Trophoblast cell (in vitro differentiated cells and primary cell): ENCODE results near the gene HCRTR1.
A peak's percentile ranks its signal among the peaks of the same experiment; 100 is the strongest.

Experiments
- DNase-seq, 2 donors: peaks; one replicate each; pipeline ENCODE4 v3.0.0-alpha.2; 2016
- H2AFZ ChIP-seq: 2 replicates; pipeline ENCODE4 v1.6.1; 2013; ENCODE audit warnings: low read length, moderate library complexity, mild to moderate bottlenecking; ENCODE audit not compliant: insufficient read depth, poor library complexity
- H2AK5ac ChIP-seq: 2 replicates; pipeline ENCODE4 v1.6.1; 2013; ENCODE audit warnings: mild to moderate bottlenecking, low read length
- H2BK120ac ChIP-seq: 2 replicates; pipeline ENCODE4 v1.6.1; 2013; ENCODE audit warnings: low read length, mild to moderate bottlenecking, moderate library complexity; ENCODE audit not compliant: insufficient read depth, poor library complexity
- H2BK12ac ChIP-seq: 2 replicates; pipeline ENCODE4 v1.6.1; 2013; ENCODE audit warnings: mild to moderate bottlenecking, low read length, moderate library complexity
- H2BK5ac ChIP-seq: 2 replicates; pipeline ENCODE4 v1.6.1; 2013; ENCODE audit warnings: low read length, low read depth, moderate library complexity, mild to moderate bottlenecking; ENCODE audit not compliant: poor library complexity
- H3K14ac ChIP-seq: 2 replicates; pipeline ENCODE4 v1.6.1; 2013; ENCODE audit warnings: mild to moderate bottlenecking, low read length
- H3K18ac ChIP-seq: 2 replicates; pipeline ENCODE4 v1.6.1; 2013; ENCODE audit warnings: mild to moderate bottlenecking, low read length
- H3K23ac ChIP-seq: 2 replicates; pipeline ENCODE4 v1.6.1; 2013; ENCODE audit warnings: low read length
- H3K27ac ChIP-seq: 2 replicates; pipeline ENCODE4 v1.5.1; 2013; ENCODE audit warnings: low read depth, mild to moderate bottlenecking, inconsistent platforms, low read length, moderate library complexity
- H3K27me3 ChIP-seq: 2 replicates; pipeline ENCODE4 v1.6.1; 2013; ENCODE audit warnings: inconsistent platforms, mild to moderate bottlenecking, low read length, moderate library complexity; ENCODE audit not compliant: insufficient read depth
- H3K36me3 ChIP-seq, 2 experiments: 1 replicate in 1 of 2; 2 replicates in 1 of 2; pipeline ENCODE4 v1.6.1; 2013; ENCODE audit warnings: low read length in 2 of 2, mild to moderate bottlenecking in 2 of 2, moderate library complexity in 1 of 2; ENCODE audit not compliant: insufficient read depth in 2 of 2, control insufficient read depth in 1 of 2
- H3K4ac ChIP-seq: 2 replicates; pipeline ENCODE4 v1.6.1; 2013; ENCODE audit warnings: low read depth, mild to moderate bottlenecking, low read length, moderate library complexity
- H3K4me1 ChIP-seq, 2 experiments: 1 replicate in 1 of 2; 2 replicates in 1 of 2; pipeline ENCODE4 v1.6.1; 2013; ENCODE audit warnings: low read length in 2 of 2, mild to moderate bottlenecking in 2 of 2, moderate library complexity in 1 of 2; ENCODE audit not compliant: insufficient read depth in 2 of 2, control insufficient read depth in 1 of 2
- H3K4me2 ChIP-seq: 2 replicates; pipeline ENCODE4 v1.6.1; 2013; ENCODE audit warnings: inconsistent platforms, mild to moderate bottlenecking, low read length, moderate library complexity
- H3K4me3 ChIP-seq: 2 replicates; pipeline ENCODE4 v1.5.1; 2013; ENCODE audit warnings: mild to moderate bottlenecking, low read depth, low read length, inconsistent platforms
- H3K79me1 ChIP-seq: one replicate; pipeline ENCODE4 v1.6.1; 2013; ENCODE audit warnings: low read length
- H3K79me2 ChIP-seq: 2 replicates; pipeline ENCODE4 v1.6.1; 2013; ENCODE audit warnings: low read length, mild to moderate bottlenecking; ENCODE audit not compliant: control insufficient read depth, insufficient read depth, poor library complexity
- H3K9ac ChIP-seq: 2 replicates; pipeline ENCODE4 v1.6.1; 2013; ENCODE audit warnings: mild to moderate bottlenecking, low read length
- H3K9me3 ChIP-seq: 2 replicates; pipeline ENCODE4 v1.6.1; 2013; ENCODE audit warnings: low read depth, mild to moderate bottlenecking, control low read depth, inconsistent platforms, low read length; ENCODE audit not compliant: insufficient read depth
- H4K12ac ChIP-seq: 2 replicates; pipeline ENCODE4 v1.6.1; 2013; ENCODE audit warnings: low read depth, mild to moderate bottlenecking, low read length, moderate library complexity
- H4K8ac ChIP-seq: 2 replicates; pipeline ENCODE4 v1.6.1; 2013; ENCODE audit warnings: low read depth, mild to moderate bottlenecking, low read length, moderate library complexity
- H4K91ac ChIP-seq: one replicate; pipeline ENCODE4 v1.6.1; 2013; ENCODE audit warnings: low read depth, mild to moderate bottlenecking, low read length, moderate library complexity
- WGBS: extraction: QIAGEN DNeasy Blood & Tissue Kit; methylation state at CpG from one replicate; pipeline ENCODE4 v1.1.7; 2013; ENCODE audit warnings: missing lambda C conversion rate; ENCODE audit not compliant: insufficient read length, insufficient coverage; ENCODE audit errors: extremely low coverage; 5-methylcytosine and 5-hydroxymethylcytosine counted together

HCRTR1 gene

GRCh38 chr1:31653717-31654473 lies 36.4 kb downstream of the HCRTR1 start:
- no peak overlapping the region for H3K4me2 ChIP-seq
- no CpG with 5 or more reads among the region's 12 CpGs for WGBS
- peak overlapping the region; percentile 25 for H2AK5ac ChIP-seq
- no peak overlapping the region for H3K23ac ChIP-seq
- peak overlapping the region; percentile 46 for H2AFZ ChIP-seq
- H3K14ac ChIP-seq: peak overlapping the region; percentile 20
- no peak overlapping the region for H3K4ac ChIP-seq
- no peak overlapping the region for H3K27ac ChIP-seq
- peak overlapping the region; percentile 61 for H2BK12ac ChIP-seq
- peak overlapping the region; percentile 46 for H4K91ac ChIP-seq
- no peaks in the 10 kb centered on the region for H3K9me3 ChIP-seq
- H3K18ac ChIP-seq: peak overlapping the region; percentile 42
- H3K4me3 ChIP-seq: no peak overlapping the region
- no peak overlapping the region for H4K12ac ChIP-seq
- peak overlapping the region; percentile 37 for H2BK120ac ChIP-seq
- peaks cover 10% of the 10 kb centered on the region for H3K79me2 ChIP-seq
- H4K8ac ChIP-seq: no peak overlapping the region
- H3K4me1 ChIP-seq: peaks cover 38 to 48% of the 10 kb centered on the region in 2 experiments
- H3K36me3 ChIP-seq: peaks cover 36 to 46% of the 10 kb centered on the region in 2 experiments
- peak overlapping the region; percentile 36 for H2BK5ac ChIP-seq
- H3K27me3 ChIP-seq: no peaks in the 10 kb centered on the region
- H3K9ac ChIP-seq: no peak overlapping the region
- peaks cover 54% of the 10 kb centered on the region for H3K79me1 ChIP-seq
- no peak for DNase-seq

GRCh38 chr1:31654474-31654776 lies 36.9 kb downstream of the HCRTR1 start:
- Histone ChIP-seq H3K79me1 (peaks cover 50% of the 10 kb centered on the region), H2BK5ac (no peak overlapping the region), H3K9ac (no peak overlapping the region), H2BK120ac (no peak overlapping the region), H3K79me2 (peaks cover 10% of the 10 kb centered on the region), H4K8ac (no peak overlapping the region), H4K12ac (no peak overlapping the region), H3K14ac (peak overlapping the region; percentile 20), H4K91ac (no peak overlapping the region), H3K36me3 (peaks cover 36 to 51% of the 10 kb centered on the region in 2 experiments), H3K4me1 (peaks cover 43 to 49% of the 10 kb centered on the region in 2 experiments), H2AK5ac (no peak overlapping the region), H3K9me3 (no peaks in the 10 kb centered on the region), H3K4me2 (no peak overlapping the region), H3K27me3 (no peaks in the 10 kb centered on the region), H2AFZ (no peak overlapping the region), H3K4me3 (no peak overlapping the region), H2BK12ac (peak overlapping the region; percentile 2), H3K4ac (no peak overlapping the region), H3K27ac (no peak overlapping the region), H3K18ac (no peak overlapping the region), H3K23ac (no peak overlapping the region)
- no CpG with 5 or more reads among the region's 5 CpGs for WGBS
- no peak for DNase-seq

GRCh38 chr1:31655104-31655503 lies 37.6 kb downstream of the HCRTR1 start:
- Histone ChIP-seq H3K9me3 (no peaks in the 10 kb centered on the region), H3K27ac (no peak overlapping the region), H3K14ac (peak overlapping the region; percentile 76), H2BK5ac (peak overlapping the region; percentile 34), H4K12ac (peak overlapping the region; percentile 32), H3K79me1 (peaks cover 45% of the 10 kb centered on the region), H3K23ac (no peak overlapping the region), H3K18ac (peak overlapping the region; percentile 60), H4K91ac (peak overlapping the region; percentile 79), H3K36me3 (peaks cover 38 to 54% of the 10 kb centered on the region in 2 experiments), H4K8ac (peak overlapping the region; percentile 8), H2AK5ac (peak overlapping the region; percentile 12), H3K27me3 (no peaks in the 10 kb centered on the region), H2AFZ (no peak overlapping the region), H3K4me3 (no peak overlapping the region), H3K4me1 (peaks cover 39 to 44% of the 10 kb centered on the region in 2 experiments), H3K9ac (no peak overlapping the region), H3K4ac (peak overlapping the region; percentile 42), H2BK120ac (peak overlapping the region; percentile 70), H2BK12ac (peak overlapping the region; percentile 82), H3K4me2 (no peak overlapping the region), H3K79me2 (peaks cover 7% of the 10 kb centered on the region)
- no CpG with 5 or more reads among the region's 6 CpGs for WGBS
- DNase-seq: no peak

- no CpG with 5 or more reads among the region's 4 CpGs for WGBS
These were observed 38.3 kb downstream of the HCRTR1 start for GRCh38 chr1:31655756-31656155.

More at GRCh38 chr1:31655756-31656155, 38.3 kb downstream of the HCRTR1 start:
- Histone ChIP-seq H3K18ac (peak overlapping the region; percentile 60), H2BK5ac (peak overlapping the region; percentile 44), H3K4ac (no peak overlapping the region), H4K12ac (peak overlapping the region; percentile 20), H2AFZ (no peak overlapping the region), H3K9ac (no peak overlapping the region), H4K8ac (peak overlapping the region; percentile 8), H2BK120ac (peak overlapping the region; percentile 70), H3K79me1 (peaks cover 38% of the 10 kb centered on the region), H2BK12ac (peak overlapping the region; percentile 82), H3K36me3 (peaks cover 43 to 58% of the 10 kb centered on the region in 2 experiments), H2AK5ac (peak overlapping the region; percentile 12), H3K23ac (no peak overlapping the region), H3K27me3 (no peaks in the 10 kb centered on the region), H3K27ac (peak overlapping the region; percentile 30), H3K4me1 (peaks cover 34 to 38% of the 10 kb centered on the region in 2 experiments), H3K4me2 (no peak overlapping the region), H3K14ac (peak overlapping the region; percentile 76), H3K9me3 (no peaks in the 10 kb centered on the region), H3K79me2 (peaks cover 4% of the 10 kb centered on the region), H4K91ac (peak overlapping the region; percentile 79), H3K4me3 (no peak overlapping the region)
- DNase-seq: no peak
